ENCODE results near the gene MRPL38.
"Not testable (repeated sequence)": the region's sequence is repeated elsewhere in the genome, so short reads cannot be mapped to it uniquely, and the experiment has no call there.

DNA sequence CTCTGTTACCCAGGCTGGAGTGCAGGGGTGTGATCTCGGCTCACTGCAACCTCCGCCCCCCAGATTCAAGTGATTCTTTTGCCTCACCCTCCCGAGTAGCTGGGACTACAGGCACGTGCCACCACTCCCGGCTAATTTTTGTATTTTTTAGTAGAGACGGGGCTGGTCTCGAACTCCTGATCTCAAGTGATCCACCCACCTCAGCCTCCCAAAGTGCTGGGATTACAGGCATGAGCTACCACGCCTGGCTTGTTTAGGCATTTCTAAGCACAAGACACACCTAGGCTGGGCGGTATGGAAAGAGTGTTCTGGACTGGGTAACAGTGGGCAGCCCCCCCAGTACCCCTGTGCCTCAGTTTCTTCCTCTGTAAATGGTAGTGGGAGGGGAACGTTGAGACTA is 34.5 kb downstream of the MRPL38 start:
- not testable (repeated sequence) for TF ChIP-seq POLR2A (IDR thresholded peaks at IDR 0.05; ENCODE audit: borderline replicate concordance, extremely low read depth, insufficient read depth, insufficient read length); CTCF (IDR thresholded peaks at IDR 0.05 in 2 of 3, conservative IDR thresholded peaks at IDR 0.05 in 1 of 3; ENCODE audit: borderline replicate concordance in 1 of 3, insufficient read depth in 1 of 3, low read depth in 2 of 3, low read length in 2 of 3); REST (IDR thresholded peaks at IDR 0.05; ENCODE audit: low read depth); EZH2 (IDR thresholded peaks at IDR 0.05); TCF7L2 (IDR thresholded peaks at IDR 0.05; ENCODE audit: borderline replicate concordance, extremely low read depth, insufficient read depth, insufficient read length); EZH2phosphoT487 (IDR thresholded peaks at IDR 0.05; ENCODE audit: borderline replicate concordance); POLR2AphosphoS5 (IDR thresholded peaks at IDR 0.05; ENCODE audit: low read depth, low read length); JUND (IDR thresholded peaks at IDR 0.05); ZFX (IDR thresholded peaks at IDR 0.05); RAD21 (IDR thresholded peaks at IDR 0.05; ENCODE audit: low read depth); ZBTB33 (IDR thresholded peaks at IDR 0.05; ENCODE audit: extremely low read depth, insufficient replicate concordance, low read length); ZNF274 (IDR thresholded peaks at IDR 0.05; ENCODE audit: low read depth, low read length); CBX3 (IDR thresholded peaks at IDR 0.05; ENCODE audit: low read depth)
- TF ChIP-seq, protein P1, sequence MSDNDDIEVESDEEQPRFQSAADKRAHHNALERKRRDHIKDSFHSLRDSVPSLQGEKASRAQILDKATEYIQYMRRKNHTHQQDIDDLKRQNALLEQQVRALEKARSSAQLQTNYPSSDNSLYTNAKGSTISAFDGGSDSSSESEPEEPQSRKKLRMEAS (IDR thresholded peaks at IDR 0.05): not testable (repeated sequence)
